Measurements from ENCODE around the gene KATNB1.

GRCh38 chr16:57704905-57705852 is 30.4 kb upstream of the KATNB1 start:
- TF ChIP-seq RNF2 (IDR thresholded peaks at IDR 0.05; ENCODE audit: borderline replicate concordance, low read depth) (no peak), USF2 (IDR thresholded peaks at IDR 0.05) (no peak), CTCF (IDR thresholded peaks at IDR 0.05) (no peak), TP53 (CRISPR knock-in tag; IDR thresholded peaks at IDR 0.05) (no peak), CEBPB (IDR thresholded peaks at IDR 0.05) (no peak), CHD2 (IDR thresholded peaks at IDR 0.05; ENCODE audit: low read length, partially characterized antibody) (no peak), POLR2A (IDR thresholded peaks at IDR 0.05; ENCODE audit: low read length) (no peak)
- TF ChIP-seq, protein P1, sequence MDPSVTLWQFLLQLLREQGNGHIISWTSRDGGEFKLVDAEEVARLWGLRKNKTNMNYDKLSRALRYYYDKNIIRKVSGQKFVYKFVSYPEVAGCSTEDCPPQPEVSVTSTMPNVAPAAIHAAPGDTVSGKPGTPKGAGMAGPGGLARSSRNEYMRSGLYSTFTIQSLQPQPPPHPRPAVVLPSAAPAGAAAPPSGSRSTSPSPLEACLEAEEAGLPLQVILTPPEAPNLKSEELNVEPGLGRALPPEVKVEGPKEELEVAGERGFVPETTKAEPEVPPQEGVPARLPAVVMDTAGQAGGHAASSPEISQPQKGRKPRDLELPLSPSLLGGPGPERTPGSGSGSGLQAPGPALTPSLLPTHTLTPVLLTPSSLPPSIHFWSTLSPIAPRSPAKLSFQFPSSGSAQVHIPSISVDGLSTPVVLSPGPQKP (IDR thresholded peaks at IDR 0.05; ENCODE audit: low read depth, low read length), result no peak
- TF ChIP-seq, protein P2, sequence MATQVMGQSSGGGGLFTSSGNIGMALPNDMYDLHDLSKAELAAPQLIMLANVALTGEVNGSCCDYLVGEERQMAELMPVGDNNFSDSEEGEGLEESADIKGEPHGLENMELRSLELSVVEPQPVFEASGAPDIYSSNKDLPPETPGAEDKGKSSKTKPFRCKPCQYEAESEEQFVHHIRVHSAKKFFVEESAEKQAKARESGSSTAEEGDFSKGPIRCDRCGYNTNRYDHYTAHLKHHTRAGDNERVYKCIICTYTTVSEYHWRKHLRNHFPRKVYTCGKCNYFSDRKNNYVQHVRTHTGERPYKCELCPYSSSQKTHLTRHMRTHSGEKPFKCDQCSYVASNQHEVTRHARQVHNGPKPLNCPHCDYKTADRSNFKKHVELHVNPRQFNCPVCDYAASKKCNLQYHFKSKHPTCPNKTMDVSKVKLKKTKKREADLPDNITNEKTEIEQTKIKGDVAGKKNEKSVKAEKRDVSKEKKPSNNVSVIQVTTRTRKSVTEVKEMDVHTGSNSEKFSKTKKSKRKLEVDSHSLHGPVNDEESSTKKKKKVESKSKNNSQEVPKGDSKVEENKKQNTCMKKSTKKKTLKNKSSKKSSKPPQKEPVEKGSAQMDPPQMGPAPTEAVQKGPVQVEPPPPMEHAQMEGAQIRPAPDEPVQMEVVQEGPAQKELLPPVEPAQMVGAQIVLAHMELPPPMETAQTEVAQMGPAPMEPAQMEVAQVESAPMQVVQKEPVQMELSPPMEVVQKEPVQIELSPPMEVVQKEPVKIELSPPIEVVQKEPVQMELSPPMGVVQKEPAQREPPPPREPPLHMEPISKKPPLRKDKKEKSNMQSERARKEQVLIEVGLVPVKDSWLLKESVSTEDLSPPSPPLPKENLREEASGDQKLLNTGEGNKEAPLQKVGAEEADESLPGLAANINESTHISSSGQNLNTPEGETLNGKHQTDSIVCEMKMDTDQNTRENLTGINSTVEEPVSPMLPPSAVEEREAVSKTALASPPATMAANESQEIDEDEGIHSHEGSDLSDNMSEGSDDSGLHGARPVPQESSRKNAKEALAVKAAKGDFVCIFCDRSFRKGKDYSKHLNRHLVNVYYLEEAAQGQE (IDR thresholded peaks at IDR 0.05), result no peak

Measured in A549 (cell line).